Suppressor macrophage (primary cell): ENCODE measurements around the gene GLT8D1.

Experiments
- DNase-seq, 4 experiments: peaks; one replicate each; pipeline ENCODE4 v3.0.0-alpha.2; 2020 to 2022

The GLT8D1 gene

DNA sequence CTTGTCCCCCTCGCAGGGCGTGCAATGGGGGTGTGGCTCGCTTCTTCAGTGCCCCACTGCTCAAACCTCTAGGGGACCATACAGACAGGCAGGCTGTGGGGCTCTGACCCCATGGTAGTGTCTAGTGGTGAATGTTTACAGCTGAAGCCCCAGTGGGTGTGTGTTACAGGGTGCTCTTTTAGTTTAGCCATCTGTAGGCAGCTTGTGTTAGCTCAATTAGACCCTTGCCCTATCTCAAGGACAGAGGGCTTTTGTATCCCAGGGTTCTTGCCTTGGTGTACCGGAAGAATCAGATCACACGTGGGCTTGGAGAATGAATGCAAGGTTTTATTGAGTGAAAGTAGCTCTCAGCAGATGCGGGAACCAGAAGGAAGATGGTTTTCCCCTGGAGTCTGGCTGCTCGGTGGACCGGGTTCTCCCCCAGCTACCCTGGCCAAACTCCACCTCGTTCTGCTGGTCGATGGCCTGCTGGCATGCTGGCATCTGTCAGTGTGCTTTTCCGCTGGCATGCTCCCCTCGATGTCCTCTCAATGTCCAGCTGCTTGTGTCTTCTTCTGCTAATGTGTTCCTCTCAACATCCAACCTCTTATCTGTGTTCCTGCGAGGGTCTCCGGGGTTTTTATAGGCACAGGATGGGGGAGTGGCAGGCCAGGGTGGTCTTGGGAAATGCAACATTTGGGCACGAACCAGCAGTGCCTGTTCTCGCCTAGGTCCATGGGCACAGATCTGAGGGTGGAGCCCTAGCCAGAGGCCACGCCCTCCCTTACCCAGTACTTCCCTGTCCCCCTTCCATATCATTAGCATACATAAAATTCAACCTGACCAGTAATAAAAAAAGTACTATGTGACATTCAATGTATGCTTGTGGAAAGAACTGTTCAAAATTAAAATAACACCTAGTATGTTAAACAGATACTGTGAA lies 7.0 kb upstream of the GLT8D1 start:
- DNase-seq: no peak

DNA sequence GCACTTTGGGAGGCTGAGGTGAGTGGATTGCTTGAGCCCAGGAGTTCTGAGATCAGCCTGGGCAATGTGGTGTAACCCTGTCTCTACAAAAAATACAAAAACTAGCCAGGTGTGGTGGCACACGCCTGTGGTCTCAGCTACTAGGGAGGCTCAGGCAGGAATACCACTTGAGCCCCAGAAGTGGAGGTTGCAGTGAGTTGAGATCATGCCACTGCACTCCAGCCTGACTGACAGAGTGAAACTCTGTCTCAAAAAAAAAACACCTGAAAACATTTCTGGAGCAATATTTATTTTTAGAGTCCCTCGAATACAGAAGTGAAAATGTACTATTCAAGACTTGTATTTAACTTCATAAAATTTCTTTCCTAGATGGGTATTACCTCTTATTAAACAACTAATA lies 4.9 kb upstream of the GLT8D1 start:
- DNase-seq: no peak

DNA sequence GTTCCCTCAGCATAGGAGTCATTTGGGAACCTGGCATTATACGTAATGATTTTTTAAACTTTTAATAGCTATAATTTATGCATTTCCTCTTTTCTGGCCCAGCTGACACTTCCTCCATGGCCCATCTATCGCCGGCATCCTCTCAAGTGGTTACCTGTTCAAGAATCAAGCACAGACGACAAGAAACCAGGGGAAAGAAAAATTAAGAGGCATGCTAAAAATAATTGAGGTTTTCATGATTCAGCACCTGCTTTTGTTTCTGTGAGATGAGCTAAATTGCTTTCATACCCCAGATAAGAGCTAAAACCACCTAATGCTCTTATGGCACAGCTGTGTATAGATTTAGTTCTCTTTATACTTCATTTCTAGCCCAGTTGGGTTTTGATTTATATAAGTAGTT lies 2.0 kb upstream of the GLT8D1 start:
- no peak for DNase-seq

DNA sequence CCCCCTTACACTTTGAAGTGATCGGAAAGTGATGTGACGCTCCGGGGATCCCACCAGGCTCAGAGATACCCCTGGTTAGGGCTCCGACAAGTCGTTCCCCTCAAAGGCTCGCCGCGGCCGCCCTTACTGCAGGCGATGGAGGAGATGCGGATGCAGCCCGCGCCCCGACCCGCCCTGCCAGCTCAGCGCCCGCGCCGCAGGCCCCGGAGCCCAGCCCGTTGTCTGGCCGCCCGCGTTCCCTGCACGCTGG lies 228 bp downstream of the GLT8D1 start:
- no peak for DNase-seq

DNA sequence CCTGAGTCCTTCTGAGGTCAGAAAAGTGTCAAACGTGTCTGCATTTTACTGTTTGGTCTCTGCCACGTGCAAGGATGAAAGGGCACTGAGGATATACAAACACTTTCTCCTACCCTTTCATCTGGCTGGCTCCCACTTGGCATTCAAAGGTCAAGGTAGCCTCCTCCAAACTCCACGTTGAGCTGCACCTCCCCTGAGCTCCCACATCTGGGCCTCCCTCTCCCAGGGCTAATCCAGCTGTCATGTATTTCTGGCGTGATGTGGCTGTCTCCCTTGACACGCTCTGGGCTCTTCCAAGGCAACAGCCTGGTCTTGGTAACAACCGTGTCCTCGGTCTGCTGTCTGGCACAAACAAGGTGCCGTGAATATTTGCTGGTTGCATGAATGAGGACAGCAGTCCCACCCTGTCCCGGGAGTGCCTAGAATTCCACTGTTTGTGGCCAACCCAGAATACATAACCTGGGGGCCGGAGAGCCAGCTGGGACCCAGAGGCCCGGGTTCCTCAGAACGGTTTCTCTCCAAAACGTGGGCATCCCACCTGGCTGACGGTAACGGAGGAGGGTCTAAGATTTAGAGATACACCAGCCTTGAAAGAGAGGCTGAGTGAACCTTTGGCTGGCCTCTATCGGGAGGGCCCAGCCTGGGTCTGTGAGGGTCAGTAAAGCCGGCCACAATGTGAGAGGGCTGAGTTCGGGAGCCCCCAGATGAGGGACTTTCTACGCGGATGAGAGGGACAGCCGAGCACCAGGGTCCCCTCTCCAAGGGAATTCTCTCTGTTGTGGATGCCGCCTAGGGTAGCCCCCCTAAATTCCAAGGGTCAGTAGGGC lies 767 bp downstream of the GLT8D1 start:
- no peak for DNase-seq

DNA sequence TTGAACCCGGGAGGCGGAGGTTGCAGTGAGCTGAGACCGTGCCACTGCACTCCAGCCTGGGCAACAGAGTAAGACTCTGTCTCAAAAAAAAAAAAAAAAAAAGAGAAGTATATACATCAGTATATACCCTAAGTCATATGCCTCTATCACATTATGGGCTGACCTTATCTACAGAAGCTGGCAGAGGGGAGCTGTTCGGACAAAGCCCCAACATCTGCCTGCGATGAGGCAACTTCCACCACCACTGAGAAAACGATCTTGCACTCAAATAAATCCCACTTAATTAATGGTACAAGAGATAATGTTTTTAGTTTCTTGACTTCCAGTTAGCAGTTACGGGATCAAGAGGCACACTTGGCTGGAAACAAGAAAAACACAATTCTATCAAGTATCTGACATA lies 2.2 kb downstream of the GLT8D1 start:
- no peak for DNase-seq

DNA sequence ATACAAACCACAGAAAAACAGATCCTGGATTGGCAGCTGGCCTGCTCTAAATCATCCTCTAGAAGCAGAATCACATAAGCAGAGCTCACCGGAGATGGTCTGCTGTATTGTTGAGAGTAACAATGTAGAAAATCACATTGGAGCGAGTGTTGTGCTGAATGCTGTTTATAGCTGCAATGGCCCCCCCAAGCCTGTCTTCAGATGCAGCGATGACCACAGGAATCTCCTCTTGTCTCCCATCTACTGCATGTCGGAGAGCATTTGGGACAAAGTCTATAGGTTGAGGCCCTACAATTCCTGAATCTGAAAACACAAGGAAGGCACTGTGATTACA lies 8.0 kb downstream of the GLT8D1 start:
- no peak for DNase-seq

DNA sequence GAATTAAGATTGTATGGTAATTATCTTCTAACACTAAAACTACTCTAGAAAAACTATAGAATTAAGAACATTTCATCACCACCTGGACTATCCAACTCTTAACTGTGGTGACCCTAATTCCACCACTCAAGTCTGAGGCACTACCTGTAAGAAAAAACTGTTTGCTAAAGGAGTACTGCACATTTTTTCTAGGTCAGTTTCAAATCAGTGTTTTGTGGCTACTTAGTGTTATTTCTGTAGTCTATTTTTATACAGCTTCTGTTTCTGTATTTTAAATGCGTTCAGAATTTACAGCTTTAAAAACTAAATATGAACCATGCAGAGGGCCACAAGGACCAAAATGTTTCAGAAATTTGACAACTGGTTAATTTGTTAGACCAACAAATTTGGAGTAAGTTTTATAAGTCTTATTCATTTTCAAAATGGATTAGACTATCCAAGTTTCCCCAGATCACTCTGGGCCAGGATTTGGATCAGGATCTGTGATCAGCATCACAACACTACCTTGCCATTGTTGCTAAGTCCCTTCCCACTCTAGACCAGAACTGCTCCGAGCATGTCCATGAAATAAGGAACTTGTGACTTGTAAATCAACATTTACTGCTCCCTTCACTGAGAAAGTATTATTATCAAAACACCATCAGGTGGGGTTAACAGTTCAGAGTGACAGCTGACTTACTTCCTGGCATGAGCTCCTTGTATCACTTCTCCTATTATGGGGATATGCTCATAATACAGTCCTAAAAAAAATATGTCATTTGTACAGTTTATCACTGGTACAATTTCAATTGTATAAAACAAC lies 8.6 kb downstream of the GLT8D1 start:
- DNase-seq: peak in 1 of 4 experiments; percentile 11

DNA sequence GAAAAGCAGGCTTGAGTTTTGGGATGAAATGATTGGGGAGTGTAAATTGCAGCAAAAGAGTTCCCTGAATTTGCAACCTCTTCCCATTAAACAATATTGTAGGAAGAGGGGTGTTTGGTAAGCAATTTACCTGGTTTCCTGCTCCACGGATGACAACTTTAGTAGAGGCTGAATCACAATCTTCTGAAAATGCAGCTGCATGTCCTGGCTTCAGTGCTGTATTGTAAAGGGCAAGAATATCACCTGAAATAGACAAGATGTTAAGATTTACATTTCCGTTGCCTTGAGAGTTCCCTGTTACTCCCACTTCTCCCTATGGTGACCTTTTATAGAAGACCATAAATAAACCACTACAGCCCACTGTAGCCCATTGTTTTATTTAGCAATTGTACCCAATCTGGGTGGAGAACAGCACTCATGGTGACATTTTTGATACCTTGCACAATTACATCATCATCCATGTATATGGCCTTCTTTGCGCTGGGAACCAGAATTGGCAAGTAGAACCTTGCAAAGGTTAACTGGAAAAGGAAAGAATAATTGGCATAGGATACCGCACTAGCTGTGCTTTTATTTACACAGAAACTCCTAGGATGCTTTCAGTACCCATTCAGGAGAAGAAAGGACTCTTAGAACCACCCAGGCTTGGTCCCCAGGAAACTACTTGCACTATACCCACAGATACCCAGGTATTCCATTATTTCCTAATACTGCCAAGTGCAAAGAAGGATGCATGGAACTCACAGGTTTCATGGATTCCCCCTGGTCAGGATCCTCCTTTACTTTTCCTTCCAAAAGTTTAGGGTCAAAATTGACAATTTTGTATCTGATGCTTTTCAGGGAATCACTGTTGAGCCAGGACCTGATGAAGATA lies 9.6 kb downstream of the GLT8D1 start:
- DNase-seq: no peak

DNA sequence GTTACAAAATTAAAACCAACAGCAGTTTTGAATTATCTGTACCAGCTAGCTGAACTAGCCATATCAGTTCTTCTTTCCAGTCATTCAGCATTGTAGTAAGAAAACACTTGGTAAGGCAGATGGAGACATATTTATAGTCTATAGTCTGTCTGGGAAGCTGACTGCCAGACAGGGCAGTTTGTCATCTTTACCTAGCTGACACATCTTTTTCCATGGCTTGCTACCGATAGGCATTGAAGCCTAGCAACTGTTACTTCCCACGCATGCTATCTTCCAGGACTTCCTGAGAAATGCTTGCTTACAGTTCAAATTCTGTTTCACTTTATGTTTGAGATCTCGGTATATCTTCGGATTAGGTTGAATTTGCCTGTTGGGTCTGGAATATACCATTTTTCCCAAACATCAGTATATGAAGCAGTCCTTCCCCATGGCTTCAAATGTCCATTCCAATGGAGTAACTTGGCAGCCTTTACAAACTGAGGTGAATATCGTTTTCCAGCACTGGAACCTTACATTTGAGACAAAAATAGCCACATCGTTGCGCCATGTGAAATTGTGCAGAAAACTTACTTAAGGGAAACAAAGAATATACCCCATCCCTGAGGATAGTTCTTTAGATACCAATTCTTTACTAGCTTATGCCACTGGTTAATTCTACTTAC lies 10.9 kb downstream of the GLT8D1 start:
- no peak for DNase-seq

DNA sequence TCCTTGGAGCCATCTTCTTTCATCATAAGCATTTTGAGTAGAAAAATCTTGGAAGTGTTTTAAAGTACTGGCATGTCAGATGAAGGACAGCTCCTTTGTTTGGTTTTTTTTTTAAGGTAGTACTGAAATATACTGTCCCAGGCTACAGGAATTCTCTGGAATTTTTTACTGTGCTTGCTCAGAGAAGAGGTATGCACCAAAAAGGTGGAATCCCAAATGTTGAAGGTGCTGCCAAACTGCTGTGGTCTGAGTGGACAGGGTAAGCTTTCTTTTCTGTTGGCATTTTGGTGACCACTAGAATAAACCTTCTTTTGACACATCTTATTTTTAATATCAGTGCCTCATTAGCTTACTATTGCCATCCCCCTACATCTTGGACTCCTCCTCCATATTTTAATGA lies 12.5 kb downstream of the GLT8D1 start:
- no peak for DNase-seq

DNA sequence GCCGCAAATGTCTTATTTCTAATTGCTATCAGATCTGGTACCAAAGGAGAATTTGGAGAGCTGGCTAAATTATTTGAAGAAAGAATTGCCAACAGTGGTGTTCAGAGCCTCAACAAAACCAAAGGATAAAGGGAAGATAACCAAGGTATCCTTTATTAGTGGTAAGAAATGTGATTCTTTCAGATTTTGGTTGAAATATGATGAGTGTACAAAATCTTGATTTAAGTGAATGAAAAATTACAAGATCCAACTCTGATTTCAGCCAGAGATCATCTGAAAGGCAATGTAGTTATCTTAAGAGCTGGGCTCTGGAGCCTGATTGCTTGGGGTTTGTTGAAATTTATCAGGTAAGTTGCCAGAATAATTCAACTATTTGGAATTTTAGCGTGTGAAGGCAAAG lies 15.0 kb downstream of the GLT8D1 start:
- no peak for DNase-seq

DNA sequence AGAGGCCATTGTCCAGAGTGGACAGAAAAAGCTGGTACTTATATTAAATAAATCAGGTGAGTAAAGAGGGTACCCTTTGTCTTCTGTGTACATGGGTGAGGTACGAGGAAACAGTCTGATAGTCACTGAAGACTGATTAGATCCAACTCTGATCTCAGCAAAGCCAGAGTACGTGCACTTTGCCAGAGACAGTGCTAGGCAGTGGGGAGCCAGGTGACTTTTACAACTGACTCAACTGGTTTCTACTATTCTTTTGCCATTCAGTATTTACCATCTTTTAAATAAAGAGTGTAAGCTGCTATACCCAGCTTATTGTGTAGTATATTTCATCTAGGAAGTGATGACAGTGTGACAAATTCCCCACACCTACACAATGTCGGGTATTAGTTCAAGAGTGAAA lies 16.4 kb downstream of the GLT8D1 start:
- no peak for DNase-seq

DNA sequence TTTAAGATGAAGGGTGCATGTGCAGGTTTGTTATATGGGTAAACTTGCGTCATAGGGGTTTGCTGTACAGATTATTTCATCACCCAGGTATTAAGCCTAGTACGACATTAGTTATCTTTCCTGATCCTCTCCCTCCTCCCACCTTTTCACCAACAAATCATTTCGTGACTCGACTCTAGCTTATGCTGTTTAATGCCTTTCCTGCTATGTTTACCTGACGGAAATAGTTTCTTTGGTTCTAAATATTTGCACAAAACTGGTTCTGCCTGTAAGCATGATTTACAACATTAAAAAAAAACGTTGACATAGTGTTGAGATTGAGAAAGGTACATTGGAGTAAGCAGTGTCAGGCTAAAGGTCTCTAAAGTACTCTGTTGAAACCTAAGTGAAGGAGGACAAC lies 17.3 kb downstream of the GLT8D1 start:
- no peak for DNase-seq

DNA sequence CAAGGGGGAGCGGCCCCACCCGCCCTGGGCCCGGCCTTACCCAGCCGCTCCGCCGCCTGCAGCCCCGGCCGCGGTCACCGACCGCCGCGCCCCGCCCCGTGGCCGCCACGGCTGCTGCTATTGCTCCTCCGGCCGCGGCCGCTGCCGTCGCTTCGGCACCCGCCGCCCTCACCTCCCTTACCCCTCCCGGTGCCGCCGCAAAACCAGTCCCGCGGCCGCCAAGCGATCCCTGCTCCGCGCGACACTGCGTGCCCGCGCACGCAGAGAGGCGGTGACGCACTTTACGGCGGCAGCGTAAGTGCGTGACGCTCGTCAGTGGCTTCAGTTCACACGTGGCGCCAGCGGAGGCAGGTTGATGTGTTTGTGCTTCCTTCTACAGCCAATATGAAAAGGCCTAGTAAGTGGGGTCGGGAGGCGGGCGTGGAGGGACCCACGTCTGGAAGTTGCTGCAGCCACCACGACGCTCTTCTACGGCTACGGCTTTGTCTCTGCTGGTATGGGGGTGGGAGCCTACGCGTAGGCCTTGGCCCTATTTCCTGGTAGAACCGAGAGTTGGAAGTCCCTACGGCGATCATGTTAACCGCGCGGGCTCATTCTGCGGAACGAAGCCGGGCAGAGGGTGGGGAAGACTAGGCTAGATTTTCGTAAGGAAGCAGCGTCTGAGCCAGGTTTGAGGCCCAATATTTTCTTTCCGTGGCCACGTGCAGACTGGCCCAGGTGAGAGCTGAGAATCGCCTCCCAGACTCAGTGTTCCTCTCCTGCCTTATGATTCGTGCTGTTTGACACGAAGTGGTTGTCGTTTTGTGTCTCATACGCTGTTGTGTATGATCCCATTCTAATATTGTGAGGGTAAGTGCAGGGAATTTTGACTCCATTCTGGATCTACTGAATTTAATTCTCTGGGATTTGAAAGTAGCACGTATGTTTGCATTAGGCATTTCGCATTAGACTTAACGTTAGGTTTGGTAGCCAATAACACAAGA lies 19.6 kb downstream of the GLT8D1 start, which contains the start of the genes GNL3 and PBRM1:
GNL3 (plus strand) TSS at position 324 of the 983 bp plus-strand sequence; CDS start at position 385, 61 bp downstream.
PBRM1 (minus strand) TSS at position 205 of the 983 bp plus-strand sequence.
- DNase-seq: peak; percentile 96 to 98 (median 98)

DNA sequence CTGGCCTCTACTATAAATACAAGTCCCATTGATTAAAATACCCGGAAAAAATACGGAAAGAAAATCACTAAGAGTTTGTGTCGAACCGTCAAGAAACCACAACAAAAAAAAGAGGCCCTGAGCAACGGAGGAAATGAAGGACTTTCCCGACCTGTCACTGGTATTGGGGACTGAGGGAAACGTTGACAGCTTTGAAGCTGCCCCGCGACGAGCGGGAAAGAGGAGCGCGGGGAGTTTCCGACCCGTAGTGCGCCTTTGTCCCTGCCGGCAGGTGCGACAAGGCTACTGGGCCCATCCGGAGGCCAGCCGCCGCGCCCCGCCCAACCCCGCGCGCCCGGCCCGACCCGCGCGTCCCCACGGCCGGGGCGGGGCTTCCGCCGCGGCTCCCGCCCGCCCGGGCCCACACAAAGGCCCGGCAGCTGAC lies 20.3 kb downstream of the GLT8D1 start:
- DNase-seq: peak; percentile 89 to 96 (median 92)

DNA sequence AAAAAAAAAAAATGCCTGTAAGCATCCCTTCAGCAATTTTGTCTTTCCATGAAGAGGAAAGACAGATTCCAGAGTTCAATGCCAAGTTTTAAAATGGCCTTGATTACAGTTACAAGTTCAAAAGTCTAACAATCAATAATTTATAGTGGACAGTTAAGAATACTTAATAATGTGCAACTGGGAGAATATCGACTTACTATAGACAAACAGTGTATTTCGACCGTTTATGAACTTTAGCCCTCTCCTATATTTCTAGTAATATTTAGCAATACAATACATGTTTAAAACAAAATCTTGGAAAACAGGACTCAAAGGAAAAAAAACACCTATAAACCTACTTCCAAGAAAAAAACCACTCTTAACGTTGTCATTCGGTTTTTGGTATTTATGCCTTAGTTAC lies 21.4 kb downstream of the GLT8D1 start:
- no peak for DNase-seq

DNA sequence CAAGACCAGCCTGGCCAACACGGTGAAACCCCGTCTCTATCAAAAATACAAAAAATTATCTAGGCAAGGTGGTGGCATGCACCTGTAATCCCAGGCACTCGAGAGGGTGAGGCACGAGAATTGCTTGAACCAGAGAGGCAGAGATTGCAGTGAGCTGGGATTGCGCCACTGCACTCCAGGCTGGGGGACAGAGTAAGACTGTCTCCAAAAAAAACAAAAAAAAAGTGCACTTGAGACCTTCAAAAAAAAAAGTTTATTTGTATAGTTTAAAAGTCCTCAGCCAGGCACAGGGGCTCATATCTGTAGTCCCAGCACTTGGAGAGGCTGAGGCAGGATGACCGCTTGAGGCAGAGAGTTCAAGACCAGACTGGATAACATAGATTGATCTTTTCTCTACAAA lies 22.0 kb downstream of the GLT8D1 start:
- DNase-seq: peak in 1 of 4 experiments; percentile 22

DNA sequence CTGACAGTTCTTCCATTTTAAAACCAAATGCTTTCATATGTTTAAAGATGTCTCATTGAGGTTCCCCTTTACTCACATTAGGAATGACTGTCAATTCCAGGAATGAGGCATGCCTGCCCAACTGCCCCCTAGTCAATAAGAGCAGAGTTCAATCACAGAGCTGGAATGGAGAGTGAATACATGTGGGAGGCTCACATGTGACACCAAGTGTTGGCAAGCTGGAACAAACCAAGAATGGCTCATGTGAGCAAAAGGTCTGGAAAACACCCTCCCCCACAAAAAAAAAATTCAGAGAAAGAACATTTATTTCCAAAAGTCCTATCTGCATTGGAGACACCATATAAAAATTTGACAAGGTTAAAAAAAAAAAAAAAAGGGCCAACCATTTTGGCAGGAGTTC lies 23.6 kb downstream of the GLT8D1 start:
- DNase-seq: peak; percentile 69 to 85 (median 80)

DNA sequence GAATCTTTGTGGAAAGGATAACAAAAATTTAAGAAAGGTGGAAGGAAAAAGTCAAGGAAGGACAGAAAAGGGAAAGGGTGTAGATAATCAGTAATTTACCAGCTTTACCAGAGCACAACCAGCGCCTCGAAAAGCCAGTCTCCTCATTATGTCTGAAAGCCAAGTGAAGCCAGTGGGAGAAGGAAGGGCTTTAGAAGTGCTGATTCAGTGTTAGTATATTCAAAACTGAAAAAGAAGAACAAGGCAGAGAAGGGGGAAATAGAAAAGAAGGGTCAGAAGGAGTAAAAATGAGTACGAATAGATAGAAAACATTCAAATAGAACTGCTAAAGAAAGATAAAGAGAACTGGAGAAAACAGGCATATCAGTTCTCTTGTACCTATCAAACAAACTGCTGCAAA lies 24.0 kb downstream of the GLT8D1 start:
- DNase-seq: peak; percentile 32 to 73 (median 62)
